Ectodermal cell (in vitro differentiated cells): Measurements from ENCODE around the gene NEK4.
"Not testable (repeated sequence)": the region's sequence is repeated elsewhere in the genome, so short reads cannot be mapped to it uniquely, and the experiment has no call there.

Experiments used
- H3K27ac ChIP-seq: 2 replicates; pipeline ENCODE4 v1.7.0; 2013; ENCODE audit warnings: mild to moderate bottlenecking, low read depth, low read length; ENCODE audit not compliant: insufficient read depth, poor library complexity, severe bottlenecking
- H3K27me3 ChIP-seq: 2 replicates; pipeline ENCODE4 v1.7.0; 2013; ENCODE audit warnings: mild to moderate bottlenecking, low read length; ENCODE audit not compliant: insufficient read depth, control insufficient read depth, poor library complexity, severe bottlenecking
- H3K36me3 ChIP-seq: one replicate; pipeline ENCODE4 v1.7.0; 2013; ENCODE audit warnings: low read length; ENCODE audit not compliant: control insufficient read depth, insufficient read depth
- H3K4me1 ChIP-seq: one replicate; pipeline ENCODE4 v1.7.0; 2013; ENCODE audit warnings: low read length; ENCODE audit not compliant: control insufficient read depth, insufficient read depth
- H3K4me3 ChIP-seq: 2 replicates; pipeline ENCODE4 v1.7.0; 2013; ENCODE audit warnings: low read depth, low read length, control low read depth; ENCODE audit not compliant: insufficient read depth
- H3K9me3 ChIP-seq: 2 replicates; pipeline ENCODE4 v1.7.0; 2013; ENCODE audit warnings: mild to moderate bottlenecking, low read length, moderate library complexity; ENCODE audit not compliant: control insufficient read depth
- WGBS, 2 experiments: methylation state at CpG; one replicate each; pipeline ENCODE4 v1.1.7; 2013; ENCODE audit warnings: missing lambda C conversion rate in 2 of 2; 5-methylcytosine and 5-hydroxymethylcytosine counted together

Gene NEK4

GRCh38 chr3:52739730-52740129 lies 31.0 kb downstream of the NEK4 start:
- WGBS, 2 experiments = 94 to 97% methylated on average over 1 of the region's 1 CpG
- H3K27ac ChIP-seq = no peak overlapping the region
- H3K9me3 ChIP-seq = no peaks in the 10 kb centered on the region
- H3K27me3 ChIP-seq = no peaks in the 10 kb centered on the region
- no peak overlapping the region for H3K4me3 ChIP-seq
- peaks cover 36% of the 10 kb centered on the region for H3K36me3 ChIP-seq
- no peaks in the 10 kb centered on the region for H3K4me1 ChIP-seq

DNA sequence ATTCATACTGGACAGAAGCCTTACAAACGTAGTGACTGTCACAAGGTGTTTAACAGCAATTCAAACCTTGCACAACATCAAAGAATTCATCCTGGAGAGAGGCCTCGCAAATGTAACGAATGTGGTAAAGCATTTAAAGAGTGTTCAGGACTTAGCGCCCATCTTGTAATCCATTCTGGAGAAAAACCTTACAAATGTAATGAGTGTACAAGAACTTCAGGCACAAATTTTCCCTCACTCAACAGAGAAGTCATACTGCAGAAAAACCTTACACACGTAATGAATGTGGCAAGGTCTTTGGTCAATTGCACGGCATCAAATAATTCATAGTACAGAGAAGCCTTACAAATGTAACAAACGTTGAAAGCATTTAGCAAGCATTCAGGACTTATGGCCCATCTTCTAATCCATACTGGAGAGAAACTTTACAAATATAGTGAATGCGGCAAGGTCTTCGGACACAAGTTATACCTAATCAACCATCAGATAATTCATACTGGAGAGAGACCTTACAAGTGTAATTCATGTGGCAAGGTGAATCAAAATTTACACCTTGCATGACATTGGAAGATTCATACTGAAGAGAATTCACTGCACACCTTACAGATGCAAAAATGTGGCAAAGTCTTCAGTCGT lies 37.4 kb downstream of the NEK4 start:
- H3K36me3 ChIP-seq = peaks cover 29% of the 10 kb centered on the region
- H3K4me1 ChIP-seq = no peaks in the 10 kb centered on the region
- no peak overlapping the region for H3K27ac ChIP-seq
- no peak overlapping the region for H3K4me3 ChIP-seq
- H3K9me3 ChIP-seq = no peaks in the 10 kb centered on the region
- no peaks in the 10 kb centered on the region for H3K27me3 ChIP-seq
- WGBS, 2 experiments = 87 to 89% methylated on average over 10 of the region's 10 CpGs

GRCh38 chr3:52731590-52731989 lies 39.1 kb downstream of the NEK4 start:
- Histone ChIP-seq H3K4me1 (no peaks in the 10 kb centered on the region), H3K27me3 (no peaks in the 10 kb centered on the region), H3K9me3 (no peaks in the 10 kb centered on the region), H3K27ac (no peak overlapping the region), H3K36me3 (peaks cover 35% of the 10 kb centered on the region), H3K4me3 (no peak overlapping the region)
- WGBS, 2 experiments = 88 to 92% methylated on average over 14 of the region's 14 CpGs

- H3K36me3 ChIP-seq = peaks cover 30% of the 10 kb centered on the region
- H3K9me3 ChIP-seq = no peaks in the 10 kb centered on the region
- no peaks in the 10 kb centered on the region for H3K4me1 ChIP-seq
- no peaks in the 10 kb centered on the region for H3K27me3 ChIP-seq
- H3K27ac ChIP-seq = no peak overlapping the region
- H3K4me3 ChIP-seq = no peak overlapping the region
These were observed 40.1 kb downstream of the NEK4 start for GRCh38 chr3:52730681-52731080.

- H3K9me3 ChIP-seq, H3K27me3 ChIP-seq, H3K4me1 ChIP-seq, H3K27ac ChIP-seq, H3K4me3 ChIP-seq: not testable (repeated sequence)
- 78 to 82% methylated on average over 3 of the region's 3 CpGs for WGBS, 2 experiments
- H3K36me3 ChIP-seq = peaks cover 22% of the 10 kb centered on the region
These were observed 42.0 kb downstream of the NEK4 start for GRCh38 chr3:52728753-52729152.

- peaks cover 7% of the 10 kb centered on the region for H3K36me3 ChIP-seq
- H3K4me1 ChIP-seq = no peaks in the 10 kb centered on the region
- H3K9me3 ChIP-seq = no peaks in the 10 kb centered on the region
- WGBS, 2 experiments = 100% methylated on average over 1 of the region's 1 CpG
- no peak overlapping the region for H3K27ac ChIP-seq
- no peaks in the 10 kb centered on the region for H3K27me3 ChIP-seq
- H3K4me3 ChIP-seq = no peak overlapping the region
These were observed 46.2 kb downstream of the NEK4 start for GRCh38 chr3:52724511-52724910.

- Histone ChIP-seq H3K36me3 (peaks cover 7% of the 10 kb centered on the region), H3K27ac (no peak overlapping the region), H3K9me3 (no peaks in the 10 kb centered on the region), H3K27me3 (no peaks in the 10 kb centered on the region), H3K4me3 (no peak overlapping the region), H3K4me1 (no peaks in the 10 kb centered on the region)
- WGBS, 2 experiments = 91 to 93% methylated on average over 5 of the region's 5 CpGs
These were observed 46.8 kb downstream of the NEK4 start for GRCh38 chr3:52723935-52724334.

DNA sequence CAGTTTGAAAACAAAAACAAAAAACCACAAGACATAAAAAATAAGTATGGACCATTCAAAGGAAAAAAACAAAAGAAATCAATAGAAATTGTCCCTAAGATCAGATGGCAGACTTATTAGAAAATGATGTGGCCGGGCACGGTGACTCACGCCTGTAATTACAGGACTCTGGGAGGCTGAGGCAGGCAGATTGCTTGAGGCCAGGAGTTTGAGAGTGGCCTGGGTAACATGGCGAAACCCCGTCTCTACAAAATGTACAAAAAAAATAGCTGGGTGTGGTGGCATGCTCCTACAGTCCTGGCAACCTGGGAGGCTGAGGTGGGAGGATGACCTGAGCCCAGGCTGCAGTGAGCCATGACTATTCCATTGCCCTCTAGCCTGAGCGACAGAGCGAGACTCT lies 48.2 kb downstream of the NEK4 start:
- H3K9me3 ChIP-seq = no peaks in the 10 kb centered on the region
- no peaks in the 10 kb centered on the region for H3K36me3 ChIP-seq
- no peaks in the 10 kb centered on the region for H3K27me3 ChIP-seq
- H3K4me3 ChIP-seq = no peak overlapping the region
- 93 to 94% methylated on average over 7 of the region's 7 CpGs for WGBS, 2 experiments
- H3K4me1 ChIP-seq = no peaks in the 10 kb centered on the region
- H3K27ac ChIP-seq = no peak overlapping the region

DNA sequence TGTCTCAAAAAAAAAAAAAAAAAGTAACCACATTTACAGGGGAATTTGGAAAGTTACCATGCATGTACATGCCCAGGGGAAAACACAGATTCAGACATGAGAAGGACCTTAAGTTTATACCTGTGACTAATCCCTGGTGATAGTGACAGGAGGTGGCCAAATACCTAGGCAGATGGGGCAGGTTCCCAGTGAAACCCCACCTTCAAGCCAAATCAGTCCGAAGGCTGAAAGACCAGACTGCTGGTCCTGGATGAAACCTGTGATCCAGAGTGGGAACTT lies 49.1 kb downstream of the NEK4 start:
- Histone ChIP-seq H3K27ac (no peak overlapping the region), H3K4me1 (no peaks in the 10 kb centered on the region), H3K36me3 (no peaks in the 10 kb centered on the region), H3K9me3 (no peaks in the 10 kb centered on the region), H3K4me3 (no peak overlapping the region), H3K27me3 (no peaks in the 10 kb centered on the region)
- WGBS, 2 experiments = 96 to 97% methylated on average over 1 of the region's 1 CpG

- H3K9me3 ChIP-seq = no peaks in the 10 kb centered on the region
- 92% methylated on average over 6 of the region's 6 CpGs for WGBS, 2 experiments
- no peak overlapping the region for H3K4me3 ChIP-seq
- no peaks in the 10 kb centered on the region for H3K36me3 ChIP-seq
- H3K4me1 ChIP-seq = no peaks in the 10 kb centered on the region
- H3K27ac ChIP-seq = no peak overlapping the region
- no peaks in the 10 kb centered on the region for H3K27me3 ChIP-seq
These were observed 49.6 kb downstream of the NEK4 start for GRCh38 chr3:52721002-52721729.

DNA sequence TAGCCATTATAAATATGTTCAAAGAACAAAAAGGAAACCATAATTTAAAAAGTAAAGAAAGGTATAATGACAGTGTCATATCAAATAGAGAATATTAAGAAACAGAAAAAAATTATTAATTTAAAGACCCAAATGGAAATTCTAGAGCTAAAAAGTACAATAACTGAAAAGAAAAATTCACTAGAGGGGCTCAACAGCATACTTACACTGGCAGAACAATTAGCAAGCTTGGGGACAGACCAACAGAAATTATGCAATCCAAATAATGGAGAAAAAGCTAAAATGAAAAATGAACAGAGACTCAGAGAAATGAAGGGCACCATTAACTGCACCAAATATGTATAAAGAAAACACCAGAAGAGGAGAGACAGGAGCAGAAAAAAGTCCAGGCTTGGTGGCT lies 51.1 kb downstream of the NEK4 start:
- no peak overlapping the region for H3K4me3 ChIP-seq
- H3K4me1 ChIP-seq = peaks cover 7% of the 10 kb centered on the region
- no peak overlapping the region for H3K27ac ChIP-seq
- H3K27me3 ChIP-seq = no peaks in the 10 kb centered on the region
- H3K9me3 ChIP-seq = no peaks in the 10 kb centered on the region
- H3K36me3 ChIP-seq = no peaks in the 10 kb centered on the region
